Endodermal cell (in vitro differentiated cells): ENCODE data around the gene NCAPH2. TPM values are rescaled to one million over a fixed set of nuclear protein-coding genes. Genes with fewer than 3 reads are reported as not detected.

Experiments
- DNase-seq: peaks from one replicate; pipeline ENCODE4 v3.0.0-alpha.2; 2017
- H3K27ac ChIP-seq: 2 replicates; pipeline ENCODE4 v1.5.1; 2013; ENCODE audit warnings: mild to moderate bottlenecking, low read depth, low read length, moderate library complexity
- H3K27me3 ChIP-seq: 2 replicates; pipeline ENCODE4 v1.6.1; 2013; ENCODE audit warnings: mild to moderate bottlenecking, low read length, moderate library complexity; ENCODE audit not compliant: insufficient read depth, control insufficient read depth, poor library complexity, severe bottlenecking
- H3K36me3 ChIP-seq: 2 replicates; pipeline ENCODE4 v1.7.0; 2013; ENCODE audit warnings: mild to moderate bottlenecking, low read length, moderate library complexity; ENCODE audit not compliant: control insufficient read depth, insufficient read depth
- H3K4me1 ChIP-seq: one replicate; pipeline ENCODE4 v1.7.0; 2013; ENCODE audit warnings: low read length; ENCODE audit not compliant: control insufficient read depth, insufficient read depth
- H3K4me3 ChIP-seq: 2 replicates; pipeline ENCODE4 v1.5.1; 2013; ENCODE audit warnings: mild to moderate bottlenecking, low read length, moderate library complexity
- H3K9ac ChIP-seq: 2 replicates; pipeline ENCODE4 v1.6.1; 2013; ENCODE audit warnings: mild to moderate bottlenecking, low read length, moderate library complexity; ENCODE audit not compliant: poor library complexity, severe bottlenecking; ENCODE audit errors: extremely low read depth
- H3K9me3 ChIP-seq: 2 replicates; pipeline ENCODE4 v1.6.1; 2013; ENCODE audit warnings: mild to moderate bottlenecking, low read length, moderate library complexity; ENCODE audit not compliant: control insufficient read depth
- H3K27ac Mint-ChIP-seq: 2 replicates; pipeline ENCODE4 v1.8.0; 2020; ENCODE audit warnings: mixed read lengths
- H3K27me3 Mint-ChIP-seq: 2 replicates; pipeline ENCODE4 v1.8.0; 2021; ENCODE audit warnings: mild to moderate bottlenecking, mixed read lengths; ENCODE audit not compliant: insufficient read depth
- H3K36me3 Mint-ChIP-seq: 2 replicates; pipeline ENCODE4 v1.8.0; 2020; ENCODE audit warnings: low read depth, mixed read lengths
- H3K4me1 Mint-ChIP-seq: 2 replicates; pipeline ENCODE4 v1.8.0; 2020; ENCODE audit warnings: mixed read lengths
- H3K4me3 Mint-ChIP-seq: 2 replicates; pipeline ENCODE4 v1.8.0; 2020; ENCODE audit warnings: mild to moderate bottlenecking, moderate library complexity, mixed read lengths
- H3K9me3 Mint-ChIP-seq: 2 replicates; pipeline ENCODE4 v1.8.0; 2020; ENCODE audit warnings: mild to moderate bottlenecking, mixed read lengths
- WGBS, 2 experiments: methylation state at CpG; one replicate each; pipeline versions ENCODE4 v1.1.5 to v1.1.7; 2013; ENCODE audit warnings: missing lambda C conversion rate in 2 of 2, mixed read lengths in 1 of 2; ENCODE audit not compliant: insufficient coverage in 1 of 2, insufficient read length in 1 of 2; 5-methylcytosine and 5-hydroxymethylcytosine counted together
- total RNA-seq, 2 donors: library from RNA; stranded (reverse); fragmentation: NEBNext Ultra II Directional in 1 of 2; extraction: Animal tissue kit (Norgen Biotek cat#: 25700) in 1 of 2; gene quantifications; 2 replicates in 1 of 2; 3 replicates in 1 of 2; pipeline ENCODE4 v1.2.1, GENCODE V29; 2021
- TF ChIP-seq, protein P1 (sequence below): fragments of 200-600 bp; sonication (generic); conservative IDR thresholded peaks from 2 replicates; pipeline ENCODE4 v1.5.0; 2021; ENCODE audit warnings: antibody characterized with exemption, mild to moderate bottlenecking

NCAPH2 gene
- total RNA-seq, 2 donors from 2014 or later, result 63.3 to 73.1 TPM

DNA sequence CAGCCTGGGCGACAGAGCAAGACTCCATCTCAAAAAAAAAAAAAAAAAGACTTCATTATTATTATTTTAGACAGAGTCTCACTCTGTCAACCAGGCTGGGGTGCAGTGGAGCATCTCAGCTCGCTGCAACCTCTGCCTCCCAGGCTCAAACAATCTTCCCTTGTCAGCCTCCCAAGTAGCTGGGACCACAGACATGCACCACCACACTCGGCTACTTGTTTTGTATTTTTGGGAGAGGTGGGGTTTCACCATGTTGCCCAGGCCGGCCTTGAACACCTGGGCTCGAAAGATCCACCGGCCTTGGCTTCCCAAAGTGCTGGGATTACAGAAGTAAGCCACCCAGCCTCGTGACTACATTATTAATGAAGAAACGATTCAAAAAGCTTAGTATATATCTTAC is 27.1 kb downstream of the NCAPH2 start:
- H3K27ac Mint-ChIP-seq, result no peak overlapping the region
- WGBS, 2 experiments, result 97% methylated on average over 5 of the region's 8 CpGs; no CpG with 5 or more reads in 1 of the 2 experiments
- H3K36me3 ChIP-seq, result no peaks in the 10 kb centered on the region
- H3K27me3 ChIP-seq, result peaks cover 43% of the 10 kb centered on the region
- H3K4me1 ChIP-seq, result no peaks in the 10 kb centered on the region
- no peak for DNase-seq
- H3K36me3 Mint-ChIP-seq, result no peaks in the 10 kb centered on the region
- no peaks in the 10 kb centered on the region for H3K9me3 Mint-ChIP-seq
- no peak overlapping the region for H3K4me3 Mint-ChIP-seq
- H3K27me3 Mint-ChIP-seq, result peaks cover 40% of the 10 kb centered on the region
- no peak overlapping the region for H3K27ac ChIP-seq
- no peaks in the 10 kb centered on the region for H3K9me3 ChIP-seq
- no peak overlapping the region for H3K4me3 ChIP-seq
- H3K9ac ChIP-seq, result no peak overlapping the region
- H3K4me1 Mint-ChIP-seq, result peaks cover 5% of the 10 kb centered on the region
- TF ChIP-seq, protein P1, sequence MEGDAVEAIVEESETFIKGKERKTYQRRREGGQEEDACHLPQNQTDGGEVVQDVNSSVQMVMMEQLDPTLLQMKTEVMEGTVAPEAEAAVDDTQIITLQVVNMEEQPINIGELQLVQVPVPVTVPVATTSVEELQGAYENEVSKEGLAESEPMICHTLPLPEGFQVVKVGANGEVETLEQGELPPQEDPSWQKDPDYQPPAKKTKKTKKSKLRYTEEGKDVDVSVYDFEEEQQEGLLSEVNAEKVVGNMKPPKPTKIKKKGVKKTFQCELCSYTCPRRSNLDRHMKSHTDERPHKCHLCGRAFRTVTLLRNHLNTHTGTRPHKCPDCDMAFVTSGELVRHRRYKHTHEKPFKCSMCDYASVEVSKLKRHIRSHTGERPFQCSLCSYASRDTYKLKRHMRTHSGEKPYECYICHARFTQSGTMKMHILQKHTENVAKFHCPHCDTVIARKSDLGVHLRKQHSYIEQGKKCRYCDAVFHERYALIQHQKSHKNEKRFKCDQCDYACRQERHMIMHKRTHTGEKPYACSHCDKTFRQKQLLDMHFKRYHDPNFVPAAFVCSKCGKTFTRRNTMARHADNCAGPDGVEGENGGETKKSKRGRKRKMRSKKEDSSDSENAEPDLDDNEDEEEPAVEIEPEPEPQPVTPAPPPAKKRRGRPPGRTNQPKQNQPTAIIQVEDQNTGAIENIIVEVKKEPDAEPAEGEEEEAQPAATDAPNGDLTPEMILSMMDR, result no peak

DNA sequence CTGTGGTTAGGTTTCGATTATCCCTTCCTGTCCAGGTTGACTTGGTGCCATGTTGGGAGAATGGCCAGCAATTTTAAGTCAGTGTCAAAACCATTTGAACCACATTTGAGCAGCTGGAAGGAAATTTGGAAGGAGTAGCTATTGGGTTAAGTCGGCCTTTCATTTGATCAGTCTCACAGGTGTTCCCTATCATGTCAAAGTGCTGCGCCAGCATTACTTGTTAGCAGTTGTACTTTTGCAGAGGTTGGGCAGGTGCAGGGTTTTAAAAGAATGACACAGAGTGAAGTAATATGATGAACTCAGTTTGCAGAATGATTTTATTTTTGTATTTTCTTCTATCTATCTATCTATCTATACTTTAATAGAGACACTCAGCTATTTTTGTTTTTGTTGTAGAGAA is 28.2 kb downstream of the NCAPH2 start:
- peaks cover 32% of the 10 kb centered on the region for H3K27me3 ChIP-seq
- H3K4me3 ChIP-seq, result no peak overlapping the region
- Mint-ChIP-seq H3K36me3 (no peaks in the 10 kb centered on the region), H3K4me1 (peaks cover 13% of the 10 kb centered on the region), H3K27ac (no peak overlapping the region), H3K4me3 (no peak overlapping the region), H3K9me3 (no peaks in the 10 kb centered on the region), H3K27me3 (peaks cover 30% of the 10 kb centered on the region)
- DNase-seq, result no peak
- no peak overlapping the region for H3K27ac ChIP-seq
- TF ChIP-seq, protein P1, result no peak
- no peaks in the 10 kb centered on the region for H3K4me1 ChIP-seq
- WGBS, 2 experiments, result 89 to 92% methylated on average over 2 to 3 of the region's 3 CpGs
- no peaks in the 10 kb centered on the region for H3K36me3 ChIP-seq
- H3K9ac ChIP-seq, result no peak overlapping the region
- H3K9me3 ChIP-seq, result no peaks in the 10 kb centered on the region

DNA sequence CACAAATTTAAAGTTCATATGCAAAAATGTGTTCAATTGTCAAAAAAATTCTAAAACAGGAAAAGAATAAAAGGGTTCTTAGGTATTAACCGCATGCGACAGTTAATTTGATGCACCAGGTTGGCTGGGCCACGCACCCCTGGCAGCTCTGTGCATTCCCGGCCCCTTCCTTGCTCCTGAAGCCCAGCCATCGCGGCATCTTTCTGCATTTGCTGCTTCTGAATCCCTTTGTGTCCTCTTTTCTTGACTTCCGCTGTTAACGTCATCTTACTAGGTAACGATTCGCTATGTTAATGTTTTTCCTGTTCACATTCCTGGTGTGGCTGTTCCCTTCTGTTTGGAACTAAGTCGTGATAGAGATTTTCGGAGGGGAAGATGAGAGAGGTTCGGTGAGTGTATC is 29.7 kb downstream of the NCAPH2 start:
- TF ChIP-seq, protein P1, result no peak
- Histone ChIP-seq H3K4me1 (no peaks in the 10 kb centered on the region), H3K36me3 (no peaks in the 10 kb centered on the region), H3K9me3 (no peaks in the 10 kb centered on the region), H3K27me3 (peaks cover 17% of the 10 kb centered on the region), H3K9ac (no peak overlapping the region), H3K4me3 (no peak overlapping the region), H3K27ac (no peak overlapping the region)
- DNase-seq, result no peak
- Mint-ChIP-seq H3K36me3 (no peaks in the 10 kb centered on the region), H3K27me3 (peaks cover 22% of the 10 kb centered on the region), H3K4me3 (no peak overlapping the region), H3K4me1 (peaks cover 13% of the 10 kb centered on the region), H3K27ac (no peak overlapping the region), H3K9me3 (no peaks in the 10 kb centered on the region)
- WGBS, 2 experiments, result 91 to 95% methylated on average over 10 to 13 of the region's 13 CpGs
